BLaER1 treated with 17β-estradiol and CSF1 and Interleukin-3, amounts not matched to agents 10 nM and 100 nM (cell line): ENCODE measurements around the gene SLC25A28.
A peak's percentile ranks its signal among the peaks of the same experiment; 100 is the strongest.
"Not testable (repeated sequence)": the region's sequence is repeated elsewhere in the genome, so short reads cannot be mapped to it uniquely, and the experiment has no call there.

Experiments used
- H3K27ac ChIP-seq, 11 experiments: shearing (Covaris generic); formaldehyde crosslinking; 2 replicates each; pipeline ENCODE4 v1.8.1; 2022
- H3K27me3 ChIP-seq, 11 experiments: shearing (Covaris generic); formaldehyde crosslinking; 2 replicates each; pipeline ENCODE4 v1.8.1; 2022
- H3K36me3 ChIP-seq, 11 experiments: shearing (Covaris generic); formaldehyde crosslinking; 2 replicates each; pipeline ENCODE4 v1.8.1; 2022
- H3K4me1 ChIP-seq, 10 experiments: shearing (Covaris generic); formaldehyde crosslinking; 2 replicates each; pipeline ENCODE4 v1.8.1; 2022
- H3K4me2 ChIP-seq, 11 experiments: shearing (Covaris generic); formaldehyde crosslinking; 2 replicates each; pipeline ENCODE4 v1.8.1; 2022
- H3K4me3 ChIP-seq, 10 experiments: shearing (Covaris generic); formaldehyde crosslinking; 2 replicates each; pipeline ENCODE4 v1.8.1; 2022
- H3K9ac ChIP-seq, 11 experiments: shearing (Covaris generic); formaldehyde crosslinking; 2 replicates each; pipeline ENCODE4 v1.8.1; 2022
- H3K9me3 ChIP-seq, 11 experiments: shearing (Covaris generic); formaldehyde crosslinking; replicated peaks in 1 of 11; 2 replicates each; pipeline ENCODE4 v1.8.1; 2022
- H4K20me1 ChIP-seq, 11 experiments: shearing (Covaris generic); formaldehyde crosslinking; 2 replicates each; pipeline ENCODE4 v1.8.1; 2022
- Cebpa-rat ChIP-seq, 11 experiments: shearing (Covaris generic); IDR thresholded peaks; 2 replicates each; pipeline ENCODE4 v1.8.1; 2022

Gene SLC25A28

GRCh38 chr10:99629625-99629978 is 9.4 kb upstream of the SLC25A28 start:
- no peak overlapping the region for H3K4me3 ChIP-seq
- no peaks in the 10 kb centered on the region for H4K20me1 ChIP-seq
- H3K27me3 ChIP-seq = no peaks in the 10 kb centered on the region
- no peaks in the 10 kb centered on the region; a peak in 1 of 20 replicates for H3K4me1 ChIP-seq
- no peak overlapping the region for H3K4me2 ChIP-seq
- no peak overlapping the region for H3K9ac ChIP-seq
- no peak for TF ChIP-seq Cebpa-rat (IDR thresholded peaks at IDR 0.05)
- no peak overlapping the region for H3K27ac ChIP-seq
- no peaks in the 10 kb centered on the region for H3K36me3 ChIP-seq
- H3K9me3 ChIP-seq = no peaks in the 10 kb centered on the region

- no peak overlapping the region for H3K9ac ChIP-seq
- H3K27ac ChIP-seq = no peak overlapping the region
- H3K27me3 ChIP-seq = no peaks in the 10 kb centered on the region
- no peaks in the 10 kb centered on the region for H4K20me1 ChIP-seq
- H3K36me3 ChIP-seq = no peaks in the 10 kb centered on the region
- H3K4me3 ChIP-seq = no peak overlapping the region
- no peaks in the 10 kb centered on the region for H3K9me3 ChIP-seq
- peaks cover 0 to 5% (median 3%) of the 10 kb centered on the region in 10 experiments; a peak in 8 of 20 replicates for H3K4me1 ChIP-seq
- H3K4me2 ChIP-seq = no peak overlapping the region
- no peak for TF ChIP-seq Cebpa-rat (IDR thresholded peaks at IDR 0.05)
These were observed 8.8 kb upstream of the SLC25A28 start for GRCh38 chr10:99628923-99629624.

- not testable (repeated sequence) for H3K9ac ChIP-seq, H3K36me3 ChIP-seq, H4K20me1 ChIP-seq, H3K27ac ChIP-seq, H3K4me3 ChIP-seq, H3K4me2 ChIP-seq, H3K9me3 ChIP-seq, H3K27me3 ChIP-seq
- H3K4me1 ChIP-seq = peaks cover 12 to 29% (median 21%) of the 10 kb centered on the region in 10 experiments
These were observed 4.9 kb upstream of the SLC25A28 start for GRCh38 chr10:99625124-99625523.

- H4K20me1 ChIP-seq = peaks cover 0 to 7% (median 0%) of the 10 kb centered on the region in 11 experiments; a peak in 7 of 22 replicates
- TF ChIP-seq Cebpa-rat (IDR thresholded peaks at IDR 0.05) = no peak
- H3K27me3 ChIP-seq = no peaks in the 10 kb centered on the region
- no peak overlapping the region for H3K27ac ChIP-seq
- no peaks in the 10 kb centered on the region for H3K36me3 ChIP-seq
- H3K4me3 ChIP-seq = no peak overlapping the region
- no peaks in the 10 kb centered on the region for H3K9me3 ChIP-seq
- H3K4me2 ChIP-seq = peak overlapping the region in 8 of 11 experiments; percentile 3 to 26 (median 10); a peak in 6 of 22 replicates
- peaks cover 13 to 30% (median 22%) of the 10 kb centered on the region in 10 experiments for H3K4me1 ChIP-seq
- H3K9ac ChIP-seq = no peak overlapping the region
These were observed 3.7 kb upstream of the SLC25A28 start for GRCh38 chr10:99623919-99624318.

GRCh38 chr10:99621454-99622251 is 1.4 kb upstream of the SLC25A28 start:
- peak in 1 of 11 experiments; percentile 7; a peak in 1 of 22 replicates for TF ChIP-seq Cebpa-rat (IDR thresholded peaks at IDR 0.05)
- peak overlapping the region; percentile 81 to 95 (median 92) for H3K4me2 ChIP-seq
- peaks cover 33 to 53% (median 43%) of the 10 kb centered on the region in 10 experiments for H3K4me1 ChIP-seq
- peaks cover 0 to 10% (median 0%) of the 10 kb centered on the region in 11 experiments; a peak in 3 of 22 replicates for H3K36me3 ChIP-seq
- no peaks in the 10 kb centered on the region for H3K9me3 ChIP-seq
- H3K4me3 ChIP-seq = peak overlapping the region; percentile 67 to 95 (median 88)
- peak overlapping the region; percentile 94 to 100 (median 98) for H3K27ac ChIP-seq
- H4K20me1 ChIP-seq = peaks cover 6 to 29% (median 23%) of the 10 kb centered on the region in 11 experiments; a peak in 19 of 22 replicates
- no peaks in the 10 kb centered on the region for H3K27me3 ChIP-seq
- peak overlapping the region; percentile 94 to 99 (median 95) for H3K9ac ChIP-seq

- H3K4me3 ChIP-seq = peak overlapping the region; percentile 67 to 95 (median 88)
- TF ChIP-seq Cebpa-rat (IDR thresholded peaks at IDR 0.05) = peak in 8 of 11 experiments; percentile 19 to 78 (median 52); a peak in 8 of 22 replicates
These were observed 643 bp upstream of the SLC25A28 start for GRCh38 chr10:99620711-99621453.

GRCh38 chr10:99619090-99619800 is 994 bp downstream of the SLC25A28 start:
- H3K4me1 ChIP-seq = peaks cover 33 to 52% (median 41%) of the 10 kb centered on the region in 10 experiments
- peaks cover 10 to 34% (median 17%) of the 10 kb centered on the region in 11 experiments; a peak in 14 of 22 replicates for H3K36me3 ChIP-seq
- peak overlapping the region; percentile 61 to 100 (median 98); a peak in 21 of 22 replicates for H3K27ac ChIP-seq
- H3K27me3 ChIP-seq = no peaks in the 10 kb centered on the region
- H3K9ac ChIP-seq = peak overlapping the region; percentile 88 to 99 (median 94)
- peaks cover 15 to 52% (median 34%) of the 10 kb centered on the region in 11 experiments; a peak in 20 of 22 replicates for H4K20me1 ChIP-seq
- TF ChIP-seq Cebpa-rat (IDR thresholded peaks at IDR 0.05) = no peak
- H3K4me3 ChIP-seq = peak overlapping the region; percentile 80 to 97 (median 94)
- peak overlapping the region; percentile 85 to 96 (median 91) for H3K4me2 ChIP-seq
- H3K9me3 ChIP-seq = no peaks in the 10 kb centered on the region

More at GRCh38 chr10:99620711-99621453, 643 bp upstream of the SLC25A28 start:
- Histone ChIP-seq H3K9ac (peak overlapping the region; percentile 94 to 99 (median 95)), H4K20me1 (peaks cover 9 to 36% (median 30%) of the 10 kb centered on the region in 11 experiments; a peak in 20 of 22 replicates), H3K4me2 (peak overlapping the region; percentile 81 to 95 (median 92)), H3K4me1 (peaks cover 33 to 55% (median 43%) of the 10 kb centered on the region in 10 experiments), H3K9me3 (no peaks in the 10 kb centered on the region), H3K36me3 (peaks cover 0 to 18% (median 1%) of the 10 kb centered on the region in 11 experiments; a peak in 8 of 22 replicates), H3K27ac (peak overlapping the region; percentile 94 to 100 (median 98)), H3K27me3 (no peaks in the 10 kb centered on the region)

- no peak overlapping the region for H3K27ac ChIP-seq
- TF ChIP-seq Cebpa-rat (IDR thresholded peaks at IDR 0.05) = no peak
- H3K36me3 ChIP-seq = peaks cover 25 to 50% (median 32%) of the 10 kb centered on the region in 11 experiments; a peak in 20 of 22 replicates
- peaks cover 18 to 68% (median 49%) of the 10 kb centered on the region in 11 experiments; a peak in 21 of 22 replicates for H4K20me1 ChIP-seq
- no peaks in the 10 kb centered on the region for H3K27me3 ChIP-seq
- H3K4me3 ChIP-seq = peak overlapping the region in 7 of 10 experiments; percentile 80 to 97 (median 94); a peak in 8 of 20 replicates
- no peaks in the 10 kb centered on the region for H3K9me3 ChIP-seq
- H3K4me1 ChIP-seq = peaks cover 32 to 40% (median 35%) of the 10 kb centered on the region in 10 experiments
- peak overlapping the region; percentile 85 to 96 (median 91) for H3K4me2 ChIP-seq
- H3K9ac ChIP-seq = peak overlapping the region in 5 of 11 experiments; percentile 10 to 96 (median 45); a peak in 4 of 22 replicates
These were observed 2.5 kb downstream of the SLC25A28 start for GRCh38 chr10:99617696-99618095.
